HEK293T (cell line): ENCODE results near the gene PIH1D1.

Experiments used
- BHLHE40 ChIP-seq: fragments of 450-650 bp; IDR thresholded peaks from 2 replicates; pipeline ENCODE4 v1.6.1; 2016; ENCODE audit warnings: mild to moderate bottlenecking, moderate library complexity, borderline replicate concordance
- CTBP1 ChIP-seq: fragments of 450-650 bp; IDR thresholded peaks from 2 replicates; pipeline ENCODE4 v1.6.1; 2016; ENCODE audit warnings: borderline replicate concordance
- ELF4 ChIP-seq: fragments of 450-650 bp; IDR thresholded peaks from 2 replicates; pipeline ENCODE4 v1.6.1; 2017; ENCODE audit warnings: antibody characterized with exemption
- FOXK2 ChIP-seq: fragments of 450-650 bp; IDR thresholded peaks from 2 replicates; pipeline ENCODE4 v1.6.1; 2016; ENCODE audit warnings: mild to moderate bottlenecking
- FOXM1 ChIP-seq: fragments of 450-650 bp; IDR thresholded peaks from 2 replicates; pipeline ENCODE4 v1.6.1; 2017; ENCODE audit warnings: mild to moderate bottlenecking, borderline replicate concordance
- HDGF ChIP-seq: fragments of 450-650 bp; IDR thresholded peaks from 2 replicates; pipeline ENCODE4 v1.6.1; 2017; ENCODE audit warnings: antibody characterized with exemption, borderline replicate concordance
- L3MBTL2 ChIP-seq: fragments of 450-650 bp; conservative IDR thresholded peaks from 2 replicates; pipeline ENCODE4 v1.6.1; 2016; ENCODE audit warnings: mild to moderate bottlenecking
- LEF1 ChIP-seq: fragments of 450-650 bp; IDR thresholded peaks from 2 replicates; pipeline ENCODE4 v1.6.1; 2017; ENCODE audit warnings: mild to moderate bottlenecking, borderline replicate concordance
- NFRKB ChIP-seq: fragments of 450-650 bp; IDR thresholded peaks from 2 replicates; pipeline ENCODE4 v1.6.1; 2016; ENCODE audit warnings: mild to moderate bottlenecking, moderate library complexity
- PKNOX1 ChIP-seq: fragments of 450-650 bp; IDR thresholded peaks from 2 replicates; pipeline ENCODE4 v1.6.1; 2016
- SP1 ChIP-seq: fragments of 450-650 bp; IDR thresholded peaks from 2 replicates; pipeline ENCODE4 v1.6.1; 2017
- SUZ12 ChIP-seq: fragments of 450-650 bp; IDR thresholded peaks from 2 replicates; pipeline ENCODE4 v1.6.1; 2016; ENCODE audit warnings: mild to moderate bottlenecking
- TARDBP ChIP-seq: fragments of 450-650 bp; IDR thresholded peaks from 2 replicates; pipeline ENCODE4 v1.6.1; 2016

- TF ChIP-seq SUZ12, result no peak
- no peak for TF ChIP-seq SP1
- no peak for TF ChIP-seq L3MBTL2
- no peak for TF ChIP-seq ELF4
- no peak for TF ChIP-seq LEF1
- no peak for TF ChIP-seq BHLHE40
- TF ChIP-seq NFRKB, result no peak
- no peak for TF ChIP-seq FOXK2
- TF ChIP-seq PKNOX1, result no peak
- TF ChIP-seq FOXM1, result no peak
- TF ChIP-seq CTBP1, result no peak
- TF ChIP-seq HDGF, result no peak
- no peak for TF ChIP-seq TARDBP
Measured at GRCh38 chr19:49497789-49498103, 46.1 kb upstream of the PIH1D1 start.
